HepG2 (cell line): ENCODE data around the gene SLC13A5. TPM values are rescaled to one million over a fixed set of nuclear protein-coding genes. Genes with fewer than 3 reads are reported as not detected.

ENCODE experiments used
- ATF6 ChIP-seq: sonication (generic); formaldehyde crosslinking; conservative IDR thresholded peaks from 2 replicates; pipeline ENCODE4 v1.4.0; 2020; ENCODE audit warnings: missing genetic modification reagents
- DNMT3B ChIP-seq: conservative IDR thresholded peaks from 2 replicates; pipeline ENCODE4 v1.6.1; 2016; ENCODE audit warnings: missing biosample characterization, control low read depth
- FOXM1 ChIP-seq: sonication (generic); formaldehyde crosslinking; IDR thresholded peaks from 2 replicates; pipeline ENCODE4 v1.5.0; 2020; ENCODE audit warnings: missing genetic modification reagents
- MLLT10 ChIP-seq: sonication (generic); formaldehyde crosslinking; IDR thresholded peaks from 2 replicates; pipeline ENCODE4 v1.4.0; 2020; ENCODE audit warnings: missing genetic modification reagents
- NFRKB ChIP-seq: fragments of 450-650 bp; IDR thresholded peaks from 2 replicates; pipeline ENCODE4 v1.6.1; 2017
- NR2F1 ChIP-seq, 2 experiments: fragments of 450-650 bp in 1 of 2; formaldehyde crosslinking in 1 of 2; IDR thresholded peaks; 2 replicates each; pipeline versions ENCODE4 v1.5.0 to v1.6.1; 2016 to 2020; ENCODE audit warnings: mild to moderate bottlenecking in 1 of 2, missing compliant biosample characterization in 1 of 2, missing genetic modification reagents in 1 of 2, moderate library complexity in 1 of 2
- PRPF4 ChIP-seq: fragments of 200-400 bp; formaldehyde crosslinking; IDR thresholded peaks from 2 replicates; pipeline ENCODE4 v1.6.1; 2016; ENCODE audit warnings: low read length, low read depth; ENCODE audit not compliant: poor library complexity, severe bottlenecking
- RFX5 ChIP-seq: IDR thresholded peaks from 2 replicates; pipeline ENCODE4 v1.6.1; 2011; ENCODE audit warnings: low read depth, low read length, improper control_type of control experiment
- TFDP1 ChIP-seq: IDR thresholded peaks from 2 replicates; pipeline ENCODE4 v1.6.1; 2016; ENCODE audit warnings: missing compliant biosample characterization, missing genetic modification reagents, borderline replicate concordance
- TSC22D2 ChIP-seq: sonication (generic); formaldehyde crosslinking; IDR thresholded peaks from 2 replicates; pipeline ENCODE4 v1.5.1; 2020; ENCODE audit warnings: missing genetic modification reagents, mild to moderate bottlenecking, borderline replicate concordance
- ZBTB3 ChIP-seq: sonication (generic); formaldehyde crosslinking; IDR thresholded peaks from 2 replicates; pipeline ENCODE4 v1.4.0; 2020; ENCODE audit warnings: low read depth, mild to moderate bottlenecking, moderate library complexity, missing genetic modification reagents, borderline replicate concordance
- ZNF20 ChIP-seq: sonication (generic); formaldehyde crosslinking; IDR thresholded peaks from 2 replicates; pipeline ENCODE4 v1.4.0; 2020; ENCODE audit warnings: mild to moderate bottlenecking, moderate library complexity, missing genetic modification reagents
- ZNF30 ChIP-seq: sonication (generic); formaldehyde crosslinking; IDR thresholded peaks from 2 replicates; pipeline ENCODE4 v1.5.0; 2020; ENCODE audit warnings: mild to moderate bottlenecking, missing genetic modification reagents
- ZNF333 ChIP-seq: sonication (generic); formaldehyde crosslinking; IDR thresholded peaks from 2 replicates; pipeline ENCODE4 v1.4.0; 2020; ENCODE audit warnings: mild to moderate bottlenecking, missing genetic modification reagents, borderline replicate concordance
- ZNF367 ChIP-seq: sonication (generic); formaldehyde crosslinking; IDR thresholded peaks from 2 replicates; pipeline ENCODE4 v1.4.0; 2020; ENCODE audit warnings: missing genetic modification reagents, borderline replicate concordance
- ZNF550 ChIP-seq: sonication (generic); formaldehyde crosslinking; IDR thresholded peaks from 2 replicates; pipeline ENCODE4 v1.4.0; 2020; ENCODE audit warnings: mild to moderate bottlenecking, missing genetic modification reagents, borderline replicate concordance
- ZNF552 ChIP-seq: sonication (generic); formaldehyde crosslinking; IDR thresholded peaks from 2 replicates; pipeline ENCODE4 v1.9.0; 2022; ENCODE audit warnings: missing genetic modification reagents, mild to moderate bottlenecking, borderline replicate concordance
- ZNF614 ChIP-seq: IDR thresholded peaks from 2 replicates; pipeline ENCODE4 v1.6.1; 2018; ENCODE audit warnings: missing biosample characterization, missing genetic modification reagents, inconsistent platforms, borderline replicate concordance
- ZNF629 ChIP-seq: sonication (generic); formaldehyde crosslinking; conservative IDR thresholded peaks from 2 replicates; pipeline ENCODE4 v1.5.0; 2020; ENCODE audit warnings: missing genetic modification reagents
- ZNF672 ChIP-seq: sonication (generic); formaldehyde crosslinking; IDR thresholded peaks from 2 replicates; pipeline ENCODE4 v1.8.1; 2022; ENCODE audit warnings: missing genetic modification reagents
- polyA plus RNA-seq, 8 experiments: library from polyadenylated mRNA; depleted of rRNA in 3 of 8; stranded (reverse) in 7 of 8; unstranded in 1 of 8; fragments of >200 nt; fragmentation: Illumina TruSeq in 4 of 8; extraction: Trizol in 4 of 8; gene quantifications; 2 replicates each; pipeline versions ENCODE4 v1.2.1 to v1.2.3, GENCODE V29; 2011 to 2016; ENCODE audit warnings: low read depth in 4 of 8, missing spikeins in 1 of 8, mixed read lengths in 1 of 8; ENCODE audit not compliant: insufficient read depth in 1 of 8
- total RNA-seq, 5 experiments: library from RNA; depleted of rRNA; stranded (reverse); fragments of >200 nt; fragmentation: Illumina TruSeq; extraction: Trizol; gene quantifications; 2 replicates each; pipeline ENCODE4 v1.2.3, GENCODE V29; 2016; ENCODE audit warnings: low read depth in 1 of 5
- TF ChIP-seq, protein P1 (sequence below): sonication (generic); formaldehyde crosslinking; IDR thresholded peaks from 2 replicates; pipeline ENCODE4 v1.4.0; 2020; ENCODE audit warnings: missing genetic modification reagents, borderline replicate concordance

The SLC13A5 gene
- total and polyA plus RNA-seq, 2 of the 13 experiments (the other 11 are each of a cell fraction or from before 2014, with no cell fraction given), result 42.8 to 310 TPM

- TF ChIP-seq ZNF367 (CRISPR knock-in tag), result no peak
- TF ChIP-seq RFX5, result no peak
- no peak for TF ChIP-seq TSC22D2 (CRISPR knock-in tag)
- TF ChIP-seq ZNF550, result no peak
- no peak for TF ChIP-seq DNMT3B
- no peak for TF ChIP-seq ATF6 (CRISPR knock-in tag)
- no peak for TF ChIP-seq PRPF4
- no peak for TF ChIP-seq ZNF552 (CRISPR knock-in tag)
- TF ChIP-seq TFDP1, result no peak
- TF ChIP-seq ZNF333 (CRISPR knock-in tag), result no peak
- TF ChIP-seq, protein P1, sequence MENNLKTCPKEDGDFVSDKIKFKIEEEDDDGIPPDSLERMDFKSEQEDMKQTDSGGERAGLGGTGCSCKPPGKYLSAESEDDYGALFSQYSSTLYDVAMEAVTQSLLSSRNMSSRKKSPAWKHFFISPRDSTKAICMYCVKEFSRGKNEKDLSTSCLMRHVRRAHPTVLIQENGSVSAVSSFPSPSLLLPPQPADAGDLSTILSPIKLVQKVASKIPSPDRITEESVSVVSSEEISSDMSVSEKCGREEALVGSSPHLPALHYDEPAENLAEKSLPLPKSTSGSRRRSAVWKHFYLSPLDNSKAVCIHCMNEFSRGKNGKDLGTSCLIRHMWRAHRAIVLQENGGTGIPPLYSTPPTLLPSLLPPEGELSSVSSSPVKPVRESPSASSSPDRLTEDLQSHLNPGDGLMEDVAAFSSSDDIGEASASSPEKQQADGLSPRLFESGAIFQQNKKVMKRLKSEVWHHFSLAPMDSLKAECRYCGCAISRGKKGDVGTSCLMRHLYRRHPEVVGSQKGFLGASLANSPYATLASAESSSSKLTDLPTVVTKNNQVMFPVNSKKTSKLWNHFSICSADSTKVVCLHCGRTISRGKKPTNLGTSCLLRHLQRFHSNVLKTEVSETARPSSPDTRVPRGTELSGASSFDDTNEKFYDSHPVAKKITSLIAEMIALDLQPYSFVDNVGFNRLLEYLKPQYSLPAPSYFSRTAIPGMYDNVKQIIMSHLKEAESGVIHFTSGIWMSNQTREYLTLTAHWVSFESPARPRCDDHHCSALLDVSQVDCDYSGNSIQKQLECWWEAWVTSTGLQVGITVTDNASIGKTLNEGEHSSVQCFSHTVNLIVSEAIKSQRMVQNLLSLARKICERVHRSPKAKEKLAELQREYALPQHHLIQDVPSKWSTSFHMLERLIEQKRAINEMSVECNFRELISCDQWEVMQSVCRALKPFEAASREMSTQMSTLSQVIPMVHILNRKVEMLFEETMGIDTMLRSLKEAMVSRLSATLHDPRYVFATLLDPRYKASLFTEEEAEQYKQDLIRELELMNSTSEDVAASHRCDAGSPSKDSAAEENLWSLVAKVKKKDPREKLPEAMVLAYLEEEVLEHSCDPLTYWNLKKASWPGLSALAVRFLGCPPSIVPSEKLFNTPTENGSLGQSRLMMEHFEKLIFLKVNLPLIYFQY (CRISPR knock-in tag), result no peak
- no peak for TF ChIP-seq ZNF614 (CRISPR knock-in tag)
- no peak for TF ChIP-seq ZNF30
- TF ChIP-seq MLLT10 (CRISPR knock-in tag), result no peak
- TF ChIP-seq NFRKB, result 0 out of 2 replicates have a peak, but pooled peaks have one; percentile 43
- no peak for TF ChIP-seq ZNF629
- peak in 1 of 2 experiments; percentile 40; a peak in 1 of 4 replicates for TF ChIP-seq NR2F1 (CRISPR knock-in tag; IDR thresholded peaks at IDR 0.05)
- no peak for TF ChIP-seq ZNF672 (CRISPR knock-in tag)
- no peak for TF ChIP-seq ZNF20 (CRISPR knock-in tag)
- 0 out of 2 replicates have a peak, but pooled peaks have one; percentile 26 for TF ChIP-seq ZBTB3
- no peak for TF ChIP-seq FOXM1 (CRISPR knock-in tag)
These were observed 2.0 kb downstream of the SLC13A5 start (continued) for GRCh38 chr17:6711081-6711674.
